Astrocyte (in vitro differentiated cells and primary cell): ENCODE results near the gene FBXO48. TPM values are rescaled to one million over a fixed set of nuclear protein-coding genes. Genes with fewer than 3 reads are reported as not detected.

Experiments
- DNase-seq: peaks from one replicate; pipeline ENCODE4 v3.0.0-alpha.2; 2010; ENCODE audit warnings: low read depth
- FAIRE-seq: peaks from 2 replicates; lab custom pipeline; 2011; peaks lifted over from hg19 to GRCh38; lab: Jason Lieb, UNC
- H2AFZ ChIP-seq: 2 replicates; pipeline ENCODE4 v1.6.0; 2012; ENCODE audit warnings: low read depth, low read length, inconsistent platforms
- H3K27ac ChIP-seq: 2 replicates; pipeline ENCODE4 v1.5.1; 2011; ENCODE audit warnings: low read depth, low read length, inconsistent platforms
- H3K27me3 ChIP-seq: 2 replicates; pipeline ENCODE4 v1.6.0; 2011; ENCODE audit warnings: low read length, inconsistent platforms; ENCODE audit not compliant: insufficient read depth
- H3K36me3 ChIP-seq: 2 replicates; pipeline ENCODE4 v1.5.1; 2011; ENCODE audit warnings: low read length, inconsistent platforms; ENCODE audit not compliant: insufficient read depth
- H3K4me1 ChIP-seq: 2 replicates; pipeline ENCODE4 v1.5.1; 2011; ENCODE audit warnings: low read length, inconsistent platforms; ENCODE audit not compliant: insufficient read depth
- H3K4me2 ChIP-seq: 2 replicates; pipeline ENCODE4 v1.6.0; 2012; ENCODE audit warnings: low read length, inconsistent platforms
- H3K4me3 ChIP-seq: 2 replicates; pipeline ENCODE4 v1.5.1; 2011; ENCODE audit warnings: low read depth, mild to moderate bottlenecking, low read length, inconsistent platforms; ENCODE audit not compliant: insufficient read depth
- H3K79me2 ChIP-seq: 2 replicates; pipeline ENCODE4 v1.6.0; 2012; ENCODE audit warnings: mild to moderate bottlenecking, low read length, inconsistent platforms; ENCODE audit not compliant: insufficient read depth
- H3K9ac ChIP-seq: 2 replicates; pipeline ENCODE4 v1.6.0; 2012; ENCODE audit warnings: mild to moderate bottlenecking, low read length, inconsistent platforms
- H3K9me3 ChIP-seq: 2 replicates; pipeline ENCODE4 v1.5.1; 2012; ENCODE audit warnings: low read depth, mild to moderate bottlenecking, low read length, inconsistent platforms; ENCODE audit not compliant: insufficient read depth
- H4K20me1 ChIP-seq: 2 replicates; pipeline ENCODE4 v1.6.0; 2012; ENCODE audit warnings: low read length, inconsistent platforms; ENCODE audit not compliant: insufficient read depth
- H3K27ac Mint-ChIP-seq: one replicate; pipeline ENCODE4 v1.8.0; 2021; ENCODE audit warnings: mild to moderate bottlenecking, mixed read lengths; ENCODE audit not compliant: unreplicated experiment
- H3K27me3 Mint-ChIP-seq: one replicate; pipeline ENCODE4 v1.8.0; 2021; ENCODE audit warnings: low read depth, mixed read lengths; ENCODE audit not compliant: unreplicated experiment
- H3K36me3 Mint-ChIP-seq: one replicate; pipeline ENCODE4 v1.8.0; 2021; ENCODE audit warnings: low read depth, mixed read lengths; ENCODE audit not compliant: unreplicated experiment
- H3K4me1 Mint-ChIP-seq: one replicate; pipeline ENCODE4 v1.8.0; 2021; ENCODE audit warnings: low read depth, mixed read lengths; ENCODE audit not compliant: unreplicated experiment
- H3K4me3 Mint-ChIP-seq: one replicate; pipeline ENCODE4 v1.8.0; 2021; ENCODE audit warnings: mild to moderate bottlenecking, moderate library complexity, mixed read lengths; ENCODE audit not compliant: unreplicated experiment
- H3K9me3 Mint-ChIP-seq: one replicate; pipeline ENCODE4 v1.8.0; 2021; ENCODE audit warnings: mild to moderate bottlenecking, mixed read lengths; ENCODE audit not compliant: unreplicated experiment
- EZH2 ChIP-seq: IDR thresholded peaks from 2 replicates; pipeline ENCODE4 v1.6.1; 2012; ENCODE audit warnings: mild to moderate bottlenecking, low read length, inconsistent platforms; ENCODE audit not compliant: insufficient read depth
- total RNA-seq: library from RNA; stranded (reverse); gene quantifications from 2 replicates; pipeline ENCODE4 v1.2.1, GENCODE V29; 2021
- TF ChIP-seq, protein P1 (sequence below): IDR thresholded peaks from 2 replicates; pipeline ENCODE4 v1.5.1; 2011; ENCODE audit warnings: low read depth, mild to moderate bottlenecking, inconsistent platforms, low read length, moderate library complexity; ENCODE audit not compliant: insufficient read depth

The FBXO48 gene
- total RNA-seq, 1 donor from 2014 or later = 0.54 TPM

DNA sequence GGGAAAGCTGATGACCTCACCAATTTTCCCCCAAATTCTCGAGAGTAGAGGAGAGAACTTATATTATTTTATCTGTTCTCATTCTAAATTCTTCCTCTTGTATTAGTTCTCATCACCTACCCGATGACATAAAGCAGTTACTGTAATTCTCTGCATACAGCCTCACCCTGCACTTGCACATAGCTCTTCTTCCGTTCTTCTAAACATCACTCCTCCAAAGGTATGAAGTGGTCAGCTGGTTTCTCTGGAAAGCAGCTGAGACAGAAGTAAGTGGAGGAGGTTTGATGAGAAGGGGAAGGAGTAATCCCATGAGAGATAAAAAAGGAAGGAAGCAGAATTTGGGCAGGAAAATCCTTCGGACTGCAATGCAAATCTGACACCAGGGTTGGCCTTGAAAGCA is 39.0 kb downstream of the FBXO48 start:
- Mint-ChIP-seq H3K27ac (no peak overlapping the region), H3K36me3 (peaks cover 2% of the 10 kb centered on the region), H3K4me3 (no peak overlapping the region), H3K27me3 (peaks cover 7% of the 10 kb centered on the region), H3K4me1 (no peaks in the 10 kb centered on the region), H3K9me3 (peaks cover 4% of the 10 kb centered on the region)
- Histone ChIP-seq H3K4me1 (no peaks in the 10 kb centered on the region), H3K9ac (no peak overlapping the region), H3K9me3 (no peaks in the 10 kb centered on the region), H3K27me3 (peaks cover 6% of the 10 kb centered on the region), H3K79me2 (no peaks in the 10 kb centered on the region), H2AFZ (no peak overlapping the region), H3K27ac (no peak overlapping the region), H4K20me1 (no peaks in the 10 kb centered on the region), H3K4me2 (no peak overlapping the region), H3K36me3 (no peaks in the 10 kb centered on the region), H3K4me3 (no peak overlapping the region)
- DNase-seq (no peak), FAIRE-seq (no peak)
- TF ChIP-seq, protein P1, sequence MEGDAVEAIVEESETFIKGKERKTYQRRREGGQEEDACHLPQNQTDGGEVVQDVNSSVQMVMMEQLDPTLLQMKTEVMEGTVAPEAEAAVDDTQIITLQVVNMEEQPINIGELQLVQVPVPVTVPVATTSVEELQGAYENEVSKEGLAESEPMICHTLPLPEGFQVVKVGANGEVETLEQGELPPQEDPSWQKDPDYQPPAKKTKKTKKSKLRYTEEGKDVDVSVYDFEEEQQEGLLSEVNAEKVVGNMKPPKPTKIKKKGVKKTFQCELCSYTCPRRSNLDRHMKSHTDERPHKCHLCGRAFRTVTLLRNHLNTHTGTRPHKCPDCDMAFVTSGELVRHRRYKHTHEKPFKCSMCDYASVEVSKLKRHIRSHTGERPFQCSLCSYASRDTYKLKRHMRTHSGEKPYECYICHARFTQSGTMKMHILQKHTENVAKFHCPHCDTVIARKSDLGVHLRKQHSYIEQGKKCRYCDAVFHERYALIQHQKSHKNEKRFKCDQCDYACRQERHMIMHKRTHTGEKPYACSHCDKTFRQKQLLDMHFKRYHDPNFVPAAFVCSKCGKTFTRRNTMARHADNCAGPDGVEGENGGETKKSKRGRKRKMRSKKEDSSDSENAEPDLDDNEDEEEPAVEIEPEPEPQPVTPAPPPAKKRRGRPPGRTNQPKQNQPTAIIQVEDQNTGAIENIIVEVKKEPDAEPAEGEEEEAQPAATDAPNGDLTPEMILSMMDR = no peak
- TF ChIP-seq EZH2 = no peak

DNA sequence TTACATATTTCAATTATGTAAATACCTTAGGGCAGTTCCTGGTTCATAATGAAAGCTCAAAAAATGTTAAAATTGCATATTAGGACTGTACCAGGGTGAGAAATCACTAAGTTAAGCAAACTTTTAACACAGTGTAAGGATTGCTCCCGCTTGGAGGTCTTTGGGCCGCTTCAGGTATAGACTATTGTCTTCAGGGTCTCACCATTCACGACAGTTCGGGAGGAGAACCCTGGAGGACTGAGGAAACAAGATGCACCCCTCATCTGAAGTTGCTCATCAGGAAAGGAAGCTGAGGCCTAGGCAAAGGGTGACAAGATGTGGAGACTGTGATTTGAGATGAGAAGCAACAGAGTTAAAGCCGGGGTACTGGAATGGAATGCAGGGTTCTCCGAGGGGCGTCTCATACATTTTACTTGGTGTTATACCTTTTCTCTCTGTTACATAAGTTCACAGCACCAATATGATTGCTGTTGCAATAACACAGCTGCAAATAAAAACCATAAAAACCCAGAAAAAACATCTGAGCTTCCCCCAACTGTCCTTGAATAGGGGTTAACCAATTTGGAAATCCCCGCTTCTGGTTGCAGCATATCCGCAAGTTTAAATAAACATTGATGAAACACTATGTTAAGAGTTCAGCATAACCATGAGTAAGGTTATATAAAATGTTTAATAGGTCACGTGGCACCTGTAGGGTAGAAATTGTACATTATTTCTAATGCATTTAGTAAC is 40.1 kb downstream of the FBXO48 start:
- Histone ChIP-seq H3K27me3 (peaks cover 6% of the 10 kb centered on the region), H3K9me3 (no peaks in the 10 kb centered on the region), H3K79me2 (no peaks in the 10 kb centered on the region), H3K4me3 (no peak overlapping the region), H3K4me1 (no peaks in the 10 kb centered on the region), H4K20me1 (no peaks in the 10 kb centered on the region), H3K36me3 (no peaks in the 10 kb centered on the region), H2AFZ (no peak overlapping the region), H3K4me2 (no peak overlapping the region), H3K9ac (no peak overlapping the region), H3K27ac (no peak overlapping the region)
- Mint-ChIP-seq H3K4me3 (no peak overlapping the region), H3K9me3 (peaks cover 4% of the 10 kb centered on the region), H3K27me3 (peaks cover 5% of the 10 kb centered on the region), H3K36me3 (no peaks in the 10 kb centered on the region), H3K27ac (no peak overlapping the region), H3K4me1 (no peaks in the 10 kb centered on the region)
- no peak for FAIRE-seq
- no peak for TF ChIP-seq EZH2
- TF ChIP-seq, protein P1 = no peak
- DNase-seq = no peak

DNA sequence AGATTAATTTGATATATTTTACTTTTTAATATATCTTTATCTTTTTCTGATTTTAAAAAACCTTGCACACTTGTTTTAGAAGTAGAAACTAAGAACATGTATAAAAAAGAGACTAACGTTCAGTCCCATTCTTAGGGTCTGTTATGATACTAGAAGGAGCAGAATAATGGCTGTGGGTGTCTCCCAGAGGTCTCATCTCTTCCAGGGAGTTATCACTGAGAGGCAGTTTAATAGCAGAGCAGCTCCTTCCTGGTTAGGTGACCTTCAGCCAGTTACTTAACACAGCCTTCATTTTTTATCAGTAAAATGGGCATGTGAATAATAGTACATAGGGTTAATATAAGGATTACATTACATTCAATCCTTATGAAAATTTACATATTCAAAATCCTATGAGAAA is 40.6 kb downstream of the FBXO48 start:
- no peak overlapping the region for H2AFZ ChIP-seq
- H3K27me3 Mint-ChIP-seq = peaks cover 7% of the 10 kb centered on the region
- TF ChIP-seq, protein P1 = no peak
- FAIRE-seq = no peak
- H3K4me2 ChIP-seq = no peak overlapping the region
- H3K9me3 Mint-ChIP-seq = peaks cover 4% of the 10 kb centered on the region
- H3K4me3 Mint-ChIP-seq = no peak overlapping the region
- no peaks in the 10 kb centered on the region for H3K9me3 ChIP-seq
- no peaks in the 10 kb centered on the region for H3K36me3 Mint-ChIP-seq
- no peaks in the 10 kb centered on the region for H4K20me1 ChIP-seq
- H3K27me3 ChIP-seq = peaks cover 6% of the 10 kb centered on the region
- H3K9ac ChIP-seq = no peak overlapping the region
- DNase-seq = no peak
- H3K4me1 ChIP-seq = no peaks in the 10 kb centered on the region
- no peaks in the 10 kb centered on the region for H3K36me3 ChIP-seq
- no peak overlapping the region for H3K27ac Mint-ChIP-seq
- H3K79me2 ChIP-seq = no peaks in the 10 kb centered on the region
- no peak overlapping the region for H3K4me3 ChIP-seq
- H3K27ac ChIP-seq = no peak overlapping the region
- no peaks in the 10 kb centered on the region for H3K4me1 Mint-ChIP-seq
